ENCODE data around the gene NFIB. TPM values are rescaled to one million over a fixed set of nuclear protein-coding genes. Genes with fewer than 3 reads are reported as not detected.

Gene NFIB
- total RNA-seq, 1 experiment from 2014 or later, result 12.5 TPM

DNA sequence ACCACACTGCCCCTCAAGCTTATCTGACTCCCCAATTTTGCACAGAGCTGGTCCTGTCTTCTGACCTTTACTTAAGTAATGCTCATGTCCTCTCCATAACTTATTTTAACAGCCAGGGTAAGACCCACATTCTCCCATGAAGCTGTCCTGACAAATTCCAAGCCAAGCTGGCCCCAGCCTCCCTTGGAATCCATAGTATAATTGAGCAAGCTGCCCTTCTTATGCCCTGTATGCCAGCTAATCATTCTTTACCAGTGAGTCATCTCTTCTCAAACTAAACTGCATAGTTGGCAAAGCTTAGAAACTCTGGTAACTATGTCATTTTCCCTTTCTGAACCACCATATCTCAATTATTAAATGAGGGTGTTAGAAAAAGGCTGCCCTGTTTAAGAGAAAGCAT, 92.4 kb downstream of the NFIB start (continued):
- TF ChIP-seq ZNF423 (CRISPR knock-in tag; IDR thresholded peaks at IDR 0.05), result no peak

DNA sequence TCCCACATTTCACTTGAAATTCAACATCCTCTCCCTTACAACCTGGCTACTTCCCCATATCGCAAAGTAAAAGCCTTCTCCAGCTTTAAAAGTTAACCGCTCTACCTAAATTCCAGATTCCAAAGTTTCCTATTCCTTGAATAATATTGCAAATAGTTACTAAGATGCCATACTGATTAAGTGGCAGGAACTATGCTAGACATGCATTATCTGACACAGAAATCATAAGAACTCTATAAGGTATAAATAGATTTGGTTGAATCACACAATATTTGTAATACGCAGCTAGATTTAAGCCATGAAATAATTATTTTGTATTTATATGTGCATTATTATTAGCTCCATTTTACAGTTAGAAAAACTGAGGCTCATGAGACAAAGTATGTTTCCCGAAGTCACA, 92.8 kb downstream of the NFIB start:
- CTCF ChIA-PET, result interaction anchor here (0.6 kb wide), 1 partner anchor 97 kb away, joined by 4 read pairs; no protein-coding TSS in a partner anchor
- Mint-ChIP-seq H3K27me3 (ENCODE audit: low read depth) (no peaks in the 10 kb centered on the region), H3K4me3 (no peak overlapping the region), H3K4me1 (peaks cover 42% of the 10 kb centered on the region), H3K36me3 (no peaks in the 10 kb centered on the region), H3K27ac (no peak overlapping the region), H3K9me3 (no peaks in the 10 kb centered on the region)
- TF ChIP-seq SMAD3 (CRISPR knock-in tag; IDR thresholded peaks at IDR 0.05; ENCODE audit: borderline replicate concordance) (no peak), ZNF121 (CRISPR knock-in tag; IDR thresholded peaks at IDR 0.05) (no peak)
- TF ChIP-seq, protein P1, sequence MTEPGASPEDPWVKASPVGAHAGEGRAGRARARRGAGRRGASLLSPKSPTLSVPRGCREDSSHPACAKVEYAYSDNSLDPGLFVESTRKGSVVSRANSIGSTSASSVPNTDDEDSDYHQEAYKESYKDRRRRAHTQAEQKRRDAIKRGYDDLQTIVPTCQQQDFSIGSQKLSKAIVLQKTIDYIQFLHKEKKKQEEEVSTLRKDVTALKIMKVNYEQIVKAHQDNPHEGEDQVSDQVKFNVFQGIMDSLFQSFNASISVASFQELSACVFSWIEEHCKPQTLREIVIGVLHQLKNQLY (CRISPR knock-in tag; IDR thresholded peaks at IDR 0.05), result no peak
- TF ChIP-seq, protein P2, sequence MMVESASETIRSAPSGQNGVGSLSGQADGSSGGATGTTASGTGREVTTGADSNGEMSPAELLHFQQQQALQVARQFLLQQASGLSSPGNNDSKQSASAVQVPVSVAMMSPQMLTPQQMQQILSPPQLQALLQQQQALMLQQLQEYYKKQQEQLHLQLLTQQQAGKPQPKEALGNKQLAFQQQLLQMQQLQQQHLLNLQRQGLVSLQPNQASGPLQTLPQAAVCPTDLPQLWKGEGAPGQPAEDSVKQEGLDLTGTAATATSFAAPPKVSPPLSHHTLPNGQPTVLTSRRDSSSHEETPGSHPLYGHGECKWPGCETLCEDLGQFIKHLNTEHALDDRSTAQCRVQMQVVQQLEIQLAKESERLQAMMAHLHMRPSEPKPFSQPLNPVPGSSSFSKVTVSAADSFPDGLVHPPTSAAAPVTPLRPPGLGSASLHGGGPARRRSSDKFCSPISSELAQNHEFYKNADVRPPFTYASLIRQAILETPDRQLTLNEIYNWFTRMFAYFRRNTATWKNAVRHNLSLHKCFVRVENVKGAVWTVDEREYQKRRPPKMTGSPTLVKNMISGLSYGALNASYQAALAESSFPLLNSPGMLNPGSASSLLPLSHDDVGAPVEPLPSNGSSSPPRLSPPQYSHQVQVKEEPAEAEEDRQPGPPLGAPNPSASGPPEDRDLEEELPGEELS (CRISPR knock-in tag; IDR thresholded peaks at IDR 0.05), result no peak
- TF ChIP-seq, protein P3, sequence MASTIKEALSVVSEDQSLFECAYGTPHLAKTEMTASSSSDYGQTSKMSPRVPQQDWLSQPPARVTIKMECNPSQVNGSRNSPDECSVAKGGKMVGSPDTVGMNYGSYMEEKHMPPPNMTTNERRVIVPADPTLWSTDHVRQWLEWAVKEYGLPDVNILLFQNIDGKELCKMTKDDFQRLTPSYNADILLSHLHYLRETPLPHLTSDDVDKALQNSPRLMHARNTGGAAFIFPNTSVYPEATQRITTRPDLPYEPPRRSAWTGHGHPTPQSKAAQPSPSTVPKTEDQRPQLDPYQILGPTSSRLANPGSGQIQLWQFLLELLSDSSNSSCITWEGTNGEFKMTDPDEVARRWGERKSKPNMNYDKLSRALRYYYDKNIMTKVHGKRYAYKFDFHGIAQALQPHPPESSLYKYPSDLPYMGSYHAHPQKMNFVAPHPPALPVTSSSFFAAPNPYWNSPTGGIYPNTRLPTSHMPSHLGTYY (CRISPR knock-in tag; IDR thresholded peaks at IDR 0.05), result no peak
- DNase-seq (ENCODE audit: low spot score), result no peak
- ATAC-seq, result no peak
- POLR2A ChIA-PET, result no interaction called here

DNA sequence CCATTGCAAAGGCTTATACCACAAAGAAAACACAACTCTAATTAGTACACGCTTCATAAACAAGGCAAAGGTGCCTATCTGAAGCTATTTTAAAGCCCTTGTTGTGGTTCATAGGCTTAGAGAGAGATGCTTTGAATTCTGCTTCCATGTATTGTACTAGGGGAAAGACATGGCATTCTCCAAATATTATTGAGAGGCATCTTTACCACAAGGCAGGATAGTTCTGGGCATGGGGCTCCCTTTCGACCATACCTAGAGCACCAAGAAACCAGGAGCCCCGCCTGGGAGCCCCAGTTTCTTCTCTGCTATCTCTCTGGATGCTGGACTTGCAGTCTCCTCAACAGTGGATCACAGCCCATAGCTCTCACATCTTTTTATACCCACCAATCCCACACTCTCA, 93.7 kb downstream of the NFIB start:
- POLR2A ChIA-PET, result no interaction called here
- DNase-seq (ENCODE audit: low spot score) (no peak), ATAC-seq (no peak)
- CTCF ChIA-PET, result interaction anchor here (0.5 to 0.6 kb wide), 2 partner anchors 98 to 133 kb away, joined by 4 to 6 read pairs; no protein-coding TSS in a partner anchor
- H3K27me3 Mint-ChIP-seq (ENCODE audit: low read depth), result no peaks in the 10 kb centered on the region
- H3K4me3 Mint-ChIP-seq, result no peak overlapping the region
- H3K36me3 Mint-ChIP-seq, result no peaks in the 10 kb centered on the region
- H3K27ac Mint-ChIP-seq, result no peak overlapping the region
- peaks cover 48% of the 10 kb centered on the region for H3K4me1 Mint-ChIP-seq
- no peaks in the 10 kb centered on the region for H3K9me3 Mint-ChIP-seq
- TF ChIP-seq, protein P4, sequence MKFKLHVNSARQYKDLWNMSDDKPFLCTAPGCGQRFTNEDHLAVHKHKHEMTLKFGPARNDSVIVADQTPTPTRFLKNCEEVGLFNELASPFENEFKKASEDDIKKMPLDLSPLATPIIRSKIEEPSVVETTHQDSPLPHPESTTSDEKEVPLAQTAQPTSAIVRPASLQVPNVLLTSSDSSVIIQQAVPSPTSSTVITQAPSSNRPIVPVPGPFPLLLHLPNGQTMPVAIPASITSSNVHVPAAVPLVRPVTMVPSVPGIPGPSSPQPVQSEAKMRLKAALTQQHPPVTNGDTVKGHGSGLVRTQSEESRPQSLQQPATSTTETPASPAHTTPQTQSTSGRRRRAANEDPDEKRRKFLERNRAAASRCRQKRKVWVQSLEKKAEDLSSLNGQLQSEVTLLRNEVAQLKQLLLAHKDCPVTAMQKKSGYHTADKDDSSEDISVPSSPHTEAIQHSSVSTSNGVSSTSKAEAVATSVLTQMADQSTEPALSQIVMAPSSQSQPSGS (CRISPR knock-in tag; IDR thresholded peaks at IDR 0.05; ENCODE audit: borderline replicate concordance, low read depth), result no peak
- TF ChIP-seq ETV6 (CRISPR knock-in tag; IDR thresholded peaks at IDR 0.05), result no peak
- TF ChIP-seq MYBL2 (CRISPR knock-in tag; IDR thresholded peaks at IDR 0.05), result no peak
- no peak for TF ChIP-seq FOXK1 (CRISPR knock-in tag; IDR thresholded peaks at IDR 0.05)
- TF ChIP-seq KAT7 (CRISPR knock-in tag; IDR thresholded peaks at IDR 0.05; ENCODE audit: borderline replicate concordance), result no peak
- TF ChIP-seq, protein P5, sequence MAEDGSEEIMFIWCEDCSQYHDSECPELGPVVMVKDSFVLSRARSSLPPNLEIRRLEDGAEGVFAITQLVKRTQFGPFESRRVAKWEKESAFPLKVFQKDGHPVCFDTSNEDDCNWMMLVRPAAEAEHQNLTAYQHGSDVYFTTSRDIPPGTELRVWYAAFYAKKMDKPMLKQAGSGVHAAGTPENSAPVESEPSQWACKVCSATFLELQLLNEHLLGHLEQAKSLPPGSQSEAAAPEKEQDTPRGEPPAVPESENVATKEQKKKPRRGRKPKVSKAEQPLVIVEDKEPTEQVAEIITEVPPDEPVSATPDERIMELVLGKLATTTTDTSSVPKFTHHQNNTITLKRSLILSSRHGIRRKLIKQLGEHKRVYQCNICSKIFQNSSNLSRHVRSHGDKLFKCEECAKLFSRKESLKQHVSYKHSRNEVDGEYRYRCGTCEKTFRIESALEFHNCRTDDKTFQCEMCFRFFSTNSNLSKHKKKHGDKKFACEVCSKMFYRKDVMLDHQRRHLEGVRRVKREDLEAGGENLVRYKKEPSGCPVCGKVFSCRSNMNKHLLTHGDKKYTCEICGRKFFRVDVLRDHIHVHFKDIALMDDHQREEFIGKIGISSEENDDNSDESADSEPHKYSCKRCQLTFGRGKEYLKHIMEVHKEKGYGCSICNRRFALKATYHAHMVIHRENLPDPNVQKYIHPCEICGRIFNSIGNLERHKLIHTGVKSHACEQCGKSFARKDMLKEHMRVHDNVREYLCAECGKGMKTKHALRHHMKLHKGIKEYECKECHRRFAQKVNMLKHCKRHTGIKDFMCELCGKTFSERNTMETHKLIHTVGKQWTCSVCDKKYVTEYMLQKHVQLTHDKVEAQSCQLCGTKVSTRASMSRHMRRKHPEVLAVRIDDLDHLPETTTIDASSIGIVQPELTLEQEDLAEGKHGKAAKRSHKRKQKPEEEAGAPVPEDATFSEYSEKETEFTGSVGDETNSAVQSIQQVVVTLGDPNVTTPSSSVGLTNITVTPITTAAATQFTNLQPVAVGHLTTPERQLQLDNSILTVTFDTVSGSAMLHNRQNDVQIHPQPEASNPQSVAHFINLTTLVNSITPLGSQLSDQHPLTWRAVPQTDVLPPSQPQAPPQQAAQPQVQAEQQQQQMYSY (CRISPR knock-in tag; IDR thresholded peaks at IDR 0.05), result no peak
- TF ChIP-seq MXD4 (CRISPR knock-in tag; IDR thresholded peaks at IDR 0.05; ENCODE audit: borderline replicate concordance), result no peak
- TF ChIP-seq, protein P6, sequence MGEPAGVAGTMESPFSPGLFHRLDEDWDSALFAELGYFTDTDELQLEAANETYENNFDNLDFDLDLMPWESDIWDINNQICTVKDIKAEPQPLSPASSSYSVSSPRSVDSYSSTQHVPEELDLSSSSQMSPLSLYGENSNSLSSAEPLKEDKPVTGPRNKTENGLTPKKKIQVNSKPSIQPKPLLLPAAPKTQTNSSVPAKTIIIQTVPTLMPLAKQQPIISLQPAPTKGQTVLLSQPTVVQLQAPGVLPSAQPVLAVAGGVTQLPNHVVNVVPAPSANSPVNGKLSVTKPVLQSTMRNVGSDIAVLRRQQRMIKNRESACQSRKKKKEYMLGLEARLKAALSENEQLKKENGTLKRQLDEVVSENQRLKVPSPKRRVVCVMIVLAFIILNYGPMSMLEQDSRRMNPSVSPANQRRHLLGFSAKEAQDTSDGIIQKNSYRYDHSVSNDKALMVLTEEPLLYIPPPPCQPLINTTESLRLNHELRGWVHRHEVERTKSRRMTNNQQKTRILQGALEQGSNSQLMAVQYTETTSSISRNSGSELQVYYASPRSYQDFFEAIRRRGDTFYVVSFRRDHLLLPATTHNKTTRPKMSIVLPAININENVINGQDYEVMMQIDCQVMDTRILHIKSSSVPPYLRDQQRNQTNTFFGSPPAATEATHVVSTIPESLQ (CRISPR knock-in tag; IDR thresholded peaks at IDR 0.05), result no peak
- no peak for TF ChIP-seq TEAD4 (CRISPR knock-in tag; IDR thresholded peaks at IDR 0.05)
